Measurements from ENCODE around the gene FAM221B. TPM values are rescaled to one million over a fixed set of nuclear protein-coding genes. Genes with fewer than 3 reads are reported as not detected.

Gene FAM221B
- total RNA-seq, 1 donor from 2014 or later = not detected

DNA sequence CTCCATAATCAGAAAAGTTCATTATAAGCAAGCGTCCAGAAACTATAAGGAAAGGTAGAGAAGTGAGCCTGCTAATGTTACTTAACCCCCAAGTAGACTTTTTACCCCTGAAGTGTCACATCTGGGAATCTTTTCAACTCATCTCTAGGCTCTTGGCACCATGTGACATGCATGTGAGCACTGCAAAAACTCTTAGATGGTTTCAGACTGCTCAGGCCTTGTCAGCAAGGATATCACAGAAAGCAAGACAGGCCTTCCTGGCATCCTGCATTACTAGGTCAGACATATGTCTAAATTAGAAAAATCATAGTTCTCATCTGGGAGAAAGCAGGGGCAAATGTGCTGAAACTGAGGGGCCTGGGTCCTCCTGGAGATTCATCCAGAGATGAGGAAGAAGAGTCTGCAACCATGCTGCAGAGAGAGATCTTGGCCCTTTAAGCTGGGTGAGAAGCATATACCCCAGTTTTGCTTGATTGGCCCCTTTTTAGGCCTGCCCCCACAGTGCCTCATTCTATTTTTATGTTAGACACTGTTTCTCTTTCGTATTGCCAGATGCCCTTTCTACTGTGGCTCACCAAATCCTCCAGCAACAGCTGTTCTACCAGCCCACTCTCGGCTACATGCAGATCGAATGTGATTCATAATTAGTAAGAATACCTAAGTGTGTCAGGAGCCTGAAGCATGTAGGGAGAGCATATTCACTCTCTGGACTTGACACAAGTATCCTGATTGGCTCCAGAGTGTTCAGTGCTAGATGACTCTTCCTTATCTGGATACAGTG lies 19.4 kb upstream of the FAM221B start:
- no peak for DNase-seq (ENCODE audit: low spot score)

DNA sequence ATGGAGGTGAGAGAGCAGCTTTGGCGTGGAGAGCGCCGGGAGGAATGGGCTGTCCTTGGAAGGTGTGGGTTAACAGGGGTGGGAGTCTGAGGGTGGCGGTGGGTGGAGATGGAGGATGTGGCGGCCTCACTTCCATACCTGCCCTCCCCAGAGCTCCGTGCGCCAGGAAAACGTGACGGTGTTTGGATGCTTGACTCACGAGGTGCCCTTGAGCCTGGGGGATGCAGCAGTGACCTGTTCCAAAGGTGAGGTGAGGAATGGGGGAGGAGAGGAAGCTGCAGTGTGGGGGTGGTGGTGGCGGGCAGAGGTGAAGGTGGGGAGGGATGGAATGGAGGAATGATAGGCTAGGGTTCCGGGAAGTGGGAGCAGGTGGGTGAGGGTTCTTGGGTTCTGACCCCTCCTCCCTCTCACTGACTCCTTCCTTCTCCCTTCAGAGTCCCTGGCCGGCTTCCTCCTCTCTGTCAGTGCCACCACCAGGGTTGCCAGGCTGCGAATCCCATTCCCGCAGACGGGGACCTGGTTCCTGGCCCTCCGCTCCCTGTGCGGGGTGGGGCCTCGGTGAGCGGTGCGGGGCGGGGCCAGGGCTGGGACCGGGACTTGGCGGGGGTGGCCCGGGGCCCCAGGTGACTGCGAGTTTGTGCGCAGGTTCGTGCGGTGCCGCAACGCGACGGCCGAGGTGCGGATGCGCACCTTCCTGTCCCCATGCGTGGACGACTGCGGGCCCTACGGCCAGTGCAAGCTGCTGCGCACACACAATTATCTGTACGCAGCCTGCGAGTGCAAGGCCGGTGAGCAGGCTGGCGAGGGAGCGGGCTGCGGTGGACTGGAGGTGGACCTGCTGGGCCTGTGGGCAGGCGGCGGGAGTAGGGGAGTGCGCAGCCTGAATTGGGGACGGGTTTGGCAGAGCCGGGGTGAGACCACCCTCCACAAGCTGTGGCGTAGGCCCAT lies 17.6 kb upstream of the FAM221B start:
- no peak for DNase-seq (ENCODE audit: low spot score)

DNA sequence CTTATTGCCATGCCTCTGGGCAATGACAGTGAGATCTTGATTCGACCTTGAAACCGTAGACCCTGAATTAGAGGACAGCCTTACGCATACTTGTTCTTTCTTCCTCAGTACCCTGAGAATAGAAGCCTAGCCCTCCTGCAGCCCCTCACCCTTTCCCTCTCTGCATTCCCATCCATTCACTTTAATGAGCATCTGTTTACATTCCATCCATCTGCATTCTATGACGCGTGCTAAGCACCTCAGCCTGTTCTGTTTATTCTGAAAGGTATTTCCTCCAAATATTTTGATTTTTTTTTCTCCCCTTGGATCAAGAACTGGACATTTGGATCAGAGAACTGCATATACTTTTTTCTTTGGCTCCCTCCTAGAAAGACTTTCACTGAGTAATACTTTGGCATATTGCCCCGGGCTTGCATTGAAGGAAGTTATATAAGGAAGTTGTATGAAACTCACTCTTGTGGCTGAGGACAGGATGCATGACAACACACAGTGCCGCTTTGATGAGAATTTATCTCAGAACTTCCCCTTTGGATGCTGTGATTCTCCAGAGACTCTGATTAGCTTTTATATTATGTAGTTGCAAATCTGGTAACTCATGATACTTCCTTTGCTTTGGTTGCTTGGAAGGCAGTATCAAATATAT lies 16.2 kb upstream of the FAM221B start:
- no peak for DNase-seq (ENCODE audit: low spot score)

DNA sequence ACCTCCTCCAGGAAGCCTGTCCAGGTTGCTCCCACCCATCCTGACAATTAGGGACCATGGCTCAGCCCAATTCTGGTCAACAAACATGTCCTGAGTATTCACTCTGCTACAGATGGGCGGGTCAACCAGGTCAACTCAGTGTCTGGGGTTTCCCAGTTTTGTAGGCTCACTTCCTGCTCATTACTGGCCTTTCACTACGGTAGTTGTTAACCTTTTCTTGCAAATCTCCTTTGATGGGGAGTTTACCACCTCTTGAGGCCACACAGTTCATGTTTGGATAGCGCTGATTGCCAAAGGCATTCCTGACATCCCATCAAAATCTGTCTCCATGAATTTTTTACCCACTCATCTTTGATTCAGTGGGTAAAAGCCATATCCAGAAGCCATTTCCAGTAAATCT lies 14.3 kb upstream of the FAM221B start:
- no peak for DNase-seq (ENCODE audit: low spot score)

DNA sequence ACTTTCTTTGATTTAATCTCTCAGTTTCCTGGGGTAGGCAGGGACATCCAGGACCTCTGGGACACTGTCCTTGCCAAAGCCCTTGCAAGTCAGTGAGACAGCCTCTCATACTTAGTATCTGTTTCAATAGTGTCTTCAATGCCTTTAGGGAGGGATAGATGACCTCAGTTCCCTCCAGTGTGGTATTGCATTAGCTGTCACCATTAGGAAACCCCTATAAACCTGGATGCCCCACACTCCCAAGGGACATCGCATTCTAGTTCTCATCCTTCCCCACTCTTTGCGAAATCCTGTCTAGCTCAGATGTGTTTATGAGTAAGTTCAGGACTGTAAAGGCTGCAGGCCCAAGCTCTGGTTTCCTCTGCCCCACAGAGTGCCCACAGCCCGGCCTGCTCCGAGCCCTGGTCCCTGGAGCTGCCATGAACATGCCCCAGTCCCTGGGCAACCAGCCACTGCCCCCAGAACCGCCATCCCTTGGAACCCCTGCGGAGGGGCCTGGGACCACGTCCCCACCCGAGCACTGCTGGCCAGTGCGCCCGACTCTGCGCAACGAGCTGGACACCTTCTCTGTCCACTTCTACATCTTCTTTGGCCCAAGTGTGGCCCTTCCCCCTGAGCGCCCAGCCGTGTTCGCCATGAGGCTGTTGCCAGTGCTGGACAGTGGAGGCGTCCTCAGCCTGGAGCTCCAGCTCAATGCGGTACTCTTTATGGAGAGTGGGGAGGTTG lies 13.7 kb upstream of the FAM221B start:
- no peak for DNase-seq (ENCODE audit: low spot score)

DNA sequence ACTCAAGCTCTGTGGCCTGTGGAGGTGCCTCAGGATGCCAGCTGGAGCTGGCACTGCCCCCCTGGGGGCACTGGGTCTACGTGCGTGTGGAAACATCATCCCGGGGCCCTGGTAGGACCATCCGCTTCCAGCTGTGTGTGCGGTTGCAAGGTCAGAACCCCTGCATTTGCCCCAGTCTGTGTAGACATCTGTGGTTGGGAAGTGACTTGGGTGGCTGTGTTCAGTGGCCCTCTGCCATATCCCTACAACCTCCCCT lies 13.0 kb upstream of the FAM221B start:
- DNase-seq (ENCODE audit: low spot score) = no peak

DNA sequence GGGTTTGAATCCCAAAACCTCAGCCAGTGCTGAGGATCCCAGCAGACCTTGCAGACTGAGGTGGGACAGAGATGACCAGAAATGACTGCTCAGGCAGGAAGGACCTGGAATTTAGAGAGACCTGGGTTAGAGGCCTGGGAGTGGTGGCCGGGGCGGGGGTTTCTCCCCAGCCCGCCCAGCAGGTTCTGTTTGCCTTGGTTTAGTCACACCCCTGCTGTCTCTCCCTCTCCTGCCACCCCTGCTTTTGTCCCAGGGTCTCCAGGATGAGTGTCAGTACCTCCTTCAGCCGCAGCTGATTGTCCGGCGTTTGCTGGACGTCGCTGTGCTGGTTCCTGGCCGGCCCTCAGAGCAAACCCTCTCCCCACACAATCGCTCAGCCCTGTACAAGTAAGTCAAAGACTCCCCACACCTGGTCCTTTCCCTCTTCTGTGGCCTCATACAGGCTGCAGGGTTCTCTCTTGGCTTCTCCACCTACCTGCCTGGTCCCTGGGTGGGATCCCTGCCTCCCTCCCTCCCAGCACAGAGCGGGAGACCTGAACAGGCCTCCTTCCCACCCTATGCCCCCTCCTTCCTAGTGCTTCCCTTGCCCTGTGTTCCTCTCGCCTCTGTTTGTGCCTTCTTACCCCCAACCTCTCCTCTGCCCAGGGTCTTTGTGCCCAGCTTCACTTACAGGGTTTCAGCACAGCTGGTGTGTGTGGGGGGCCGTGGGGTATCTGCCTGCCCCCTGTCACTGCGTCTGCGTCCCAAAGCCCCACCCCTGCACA lies 12.5 kb upstream of the FAM221B start:
- DNase-seq (ENCODE audit: low spot score) = no peak

DNA sequence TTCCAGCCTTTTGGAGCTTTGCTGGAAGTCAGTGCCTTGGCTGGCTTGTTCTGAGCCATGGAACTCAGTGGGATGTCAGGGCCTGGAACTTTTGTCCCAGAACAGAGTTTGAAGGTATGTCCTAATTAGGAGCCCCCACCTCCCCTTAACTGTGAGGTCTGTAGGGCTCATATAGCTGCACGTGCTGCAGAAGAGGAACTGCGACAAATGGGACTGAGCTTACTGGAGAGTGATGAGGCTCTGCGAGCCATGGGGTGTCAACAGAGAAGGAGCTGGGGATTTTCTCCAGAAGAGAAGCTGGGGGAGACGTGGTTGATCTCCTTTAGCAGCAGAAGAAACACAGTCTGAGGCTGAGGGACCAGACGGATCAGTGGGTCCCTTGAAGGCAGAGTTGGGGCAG lies 11.4 kb upstream of the FAM221B start:
- no peak for DNase-seq (ENCODE audit: low spot score)

DNA sequence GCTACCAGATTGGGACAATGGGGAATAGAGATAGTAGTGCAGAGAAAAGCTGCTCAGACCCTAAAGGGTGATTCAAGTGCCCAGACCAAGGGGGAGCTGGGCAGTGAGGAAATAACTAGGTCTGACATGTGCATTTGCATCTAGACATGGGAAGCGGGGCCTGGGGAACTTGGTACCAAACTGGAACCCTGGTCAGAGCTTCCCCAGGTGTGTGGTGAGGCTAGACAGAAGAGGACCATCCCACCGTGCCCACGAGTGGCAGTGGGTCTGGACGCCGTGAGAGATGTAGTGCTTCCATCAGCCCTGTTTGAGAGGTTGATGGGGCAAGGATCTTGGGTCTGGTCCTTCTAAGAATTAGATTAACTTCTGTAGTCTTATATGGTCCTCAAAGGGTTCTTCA lies 8.1 kb upstream of the FAM221B start:
- DNase-seq (ENCODE audit: low spot score) = no peak

DNA sequence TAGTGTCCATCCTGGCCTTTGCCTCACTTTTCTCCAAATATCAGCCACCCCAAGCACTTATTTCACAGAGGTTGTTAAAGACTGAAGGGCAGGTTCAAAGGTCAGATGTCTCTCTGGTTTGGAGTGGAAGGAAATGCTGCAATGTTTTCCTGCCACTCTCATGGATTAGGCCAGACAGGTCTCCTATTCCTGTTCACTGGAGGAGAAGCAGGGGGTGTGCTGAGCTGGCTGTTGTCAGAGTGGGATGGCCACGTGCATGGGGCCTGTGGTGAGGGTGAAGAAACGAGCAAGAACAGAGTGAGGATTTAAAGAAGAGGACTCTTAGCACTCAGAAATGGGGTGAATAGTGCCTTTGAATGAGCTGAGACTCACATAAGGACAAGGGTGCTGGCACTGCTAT lies 7.2 kb upstream of the FAM221B start:
- DNase-seq (ENCODE audit: low spot score) = no peak

DNA sequence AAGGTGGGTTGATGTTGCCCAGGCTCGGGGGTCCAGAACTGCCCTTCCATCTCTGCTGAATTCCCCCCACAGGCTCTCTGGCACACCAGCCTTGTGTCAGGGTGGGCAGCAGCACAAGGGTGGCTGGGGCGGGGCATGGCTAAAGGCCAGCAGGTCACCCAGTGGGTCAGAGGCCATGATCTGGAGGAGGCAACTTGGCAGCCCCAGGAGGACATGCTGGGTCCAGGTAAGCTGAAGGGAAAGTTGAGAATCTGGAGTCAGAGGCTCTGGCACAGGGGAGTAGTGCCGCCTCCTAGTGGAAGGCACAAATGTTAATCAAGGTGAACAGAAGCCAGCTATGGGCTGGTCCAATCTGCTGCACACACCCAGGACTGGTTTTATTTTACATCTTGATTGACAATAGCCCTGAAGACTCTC lies 6.7 kb upstream of the FAM221B start:
- DNase-seq (ENCODE audit: low spot score) = no peak

DNA sequence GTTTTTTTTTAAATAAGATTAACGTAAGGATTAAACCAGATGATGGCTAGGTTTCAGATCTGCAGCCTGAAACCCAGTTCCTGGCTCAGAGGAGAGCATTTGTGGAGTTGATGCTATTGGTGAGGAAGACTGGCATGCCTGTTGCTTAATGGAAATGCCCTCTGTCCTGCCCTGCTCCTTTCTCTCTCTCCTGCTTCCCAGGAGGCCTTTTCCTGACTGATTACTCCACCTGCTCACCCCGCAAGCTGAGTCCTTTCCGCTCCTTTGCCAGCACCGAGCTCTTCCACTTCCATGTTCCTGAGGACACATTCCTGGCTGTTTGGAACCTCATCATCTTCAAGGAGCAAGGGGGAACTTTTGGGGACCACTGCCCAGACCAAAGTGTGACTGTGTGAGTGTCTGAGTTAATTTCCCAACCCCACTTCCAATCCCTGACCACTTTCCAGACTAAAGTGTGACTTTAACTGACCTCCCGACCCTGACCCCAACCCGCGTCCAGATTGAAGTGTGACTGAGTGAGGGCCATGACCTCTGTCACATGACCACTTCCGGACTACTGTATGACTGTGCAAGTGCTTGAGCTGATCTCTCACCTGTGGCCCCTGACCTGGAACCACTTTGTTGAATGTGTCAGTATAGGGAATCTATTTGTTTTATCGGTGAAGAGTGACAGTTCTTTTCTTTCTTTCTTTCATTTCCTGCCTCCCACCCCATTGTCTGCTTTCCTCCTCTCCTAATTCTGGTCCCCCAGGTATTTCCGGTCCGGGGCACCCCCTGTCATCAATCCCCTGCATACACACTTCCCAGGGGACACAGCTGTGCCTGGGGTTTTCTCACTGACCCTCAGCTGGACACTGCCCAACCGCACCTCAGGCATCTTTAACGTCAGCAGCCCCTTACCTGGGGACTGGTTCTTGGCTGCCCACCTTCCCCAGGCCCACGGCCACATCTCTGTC lies 6.0 kb upstream of the FAM221B start:
- no peak for DNase-seq (ENCODE audit: low spot score)

DNA sequence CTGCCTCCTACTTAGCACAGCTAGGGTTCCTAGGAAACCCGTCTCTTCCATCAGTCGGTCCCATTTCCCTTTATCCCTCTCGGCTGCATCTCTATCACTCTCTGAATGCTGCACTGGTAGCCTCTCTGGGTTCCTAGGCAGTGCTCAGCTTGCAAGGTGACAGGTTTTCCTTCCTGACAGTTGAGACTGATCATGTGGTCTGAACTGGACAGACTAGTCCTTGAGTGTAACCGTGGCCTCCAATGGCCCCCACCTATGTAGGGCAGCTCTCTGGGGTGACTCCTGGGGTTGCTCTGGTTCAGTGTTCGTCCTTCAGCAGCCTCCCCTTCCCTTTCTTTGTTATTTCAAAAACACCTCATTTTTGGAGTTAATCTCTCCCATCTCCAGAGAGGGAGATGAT lies 4.3 kb upstream of the FAM221B start:
- no peak for DNase-seq (ENCODE audit: low spot score)

DNA sequence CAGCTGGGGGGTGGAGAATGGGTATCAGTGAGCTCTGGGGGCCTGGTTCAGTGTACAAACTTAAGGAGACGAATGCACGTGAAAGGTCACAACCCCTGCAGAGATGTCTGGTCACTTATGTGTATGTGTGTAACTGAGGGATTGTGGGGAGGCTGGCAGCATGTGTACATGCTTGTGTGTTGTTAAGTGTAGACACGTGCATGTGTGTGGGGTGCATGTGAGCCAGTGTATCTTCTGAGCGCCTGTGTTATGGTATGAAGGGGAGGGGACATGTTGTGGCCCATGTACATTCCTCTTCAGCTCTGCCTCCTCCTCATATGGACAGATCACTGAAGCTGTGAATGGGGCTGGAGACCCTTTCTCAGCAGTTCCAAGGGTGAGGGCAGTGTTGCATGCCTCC lies 2.5 kb upstream of the FAM221B start:
- no peak for DNase-seq (ENCODE audit: low spot score)

DNA sequence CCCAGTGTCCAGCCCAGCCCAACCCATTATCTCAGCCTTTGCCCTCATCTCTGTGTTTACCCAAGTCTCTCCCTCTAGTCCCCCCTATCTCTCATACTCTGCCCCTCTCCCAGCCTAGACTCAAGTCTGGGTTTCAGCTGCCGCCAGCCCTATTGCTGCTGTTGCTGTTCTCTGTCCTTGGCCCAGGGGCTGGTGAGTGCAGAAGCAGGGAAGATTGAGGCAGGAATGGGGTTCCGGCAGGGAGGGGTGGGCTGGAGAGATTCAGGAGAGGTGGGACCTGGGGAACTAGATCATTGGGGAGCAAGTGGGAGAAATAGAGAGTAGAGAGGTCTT lies 1.2 kb upstream of the FAM221B start:
- no peak for DNase-seq (ENCODE audit: low spot score)

DNA sequence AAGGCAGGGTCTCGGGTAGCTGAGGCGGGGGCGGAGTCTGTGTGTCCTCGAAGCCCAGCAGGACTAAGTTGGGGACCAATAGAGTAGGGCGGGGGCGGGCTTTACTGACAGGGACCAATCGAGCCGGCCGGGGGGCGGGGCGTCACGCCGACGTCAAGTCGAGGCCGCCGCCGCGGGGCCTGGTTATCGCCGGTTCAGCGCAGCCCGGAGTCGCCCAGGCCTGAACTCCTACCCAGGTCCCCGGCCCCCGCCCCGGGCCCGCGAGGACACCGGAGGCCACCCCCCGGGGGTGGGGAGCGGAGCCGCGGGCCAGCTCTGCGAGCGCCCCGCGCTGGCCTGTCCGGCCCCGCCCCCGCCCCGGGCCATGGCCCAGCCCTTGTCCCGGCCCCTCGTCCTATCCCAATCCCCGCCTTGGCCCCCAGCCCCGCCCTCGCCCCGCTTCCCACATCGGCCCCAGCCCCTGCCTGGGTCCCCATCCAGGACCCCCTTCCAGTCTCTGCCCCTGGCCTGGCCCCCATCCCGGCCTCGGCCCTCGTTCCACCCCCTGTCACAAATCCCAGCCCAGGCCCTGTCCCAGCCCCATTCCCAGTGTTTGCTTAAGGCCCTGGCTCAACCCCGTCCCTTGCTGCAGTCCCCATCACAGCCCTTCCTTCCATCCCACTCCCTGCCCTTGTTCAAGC lies 692 bp upstream of the FAM221B start, which contains the start of gene TMEM8B:
TMEM8B (plus strand) TSS at position 145 of the 680 bp plus-strand sequence; CDS start at position 365, 220 bp downstream.
- peak; percentile 98 for DNase-seq (ENCODE audit: low spot score)

DNA sequence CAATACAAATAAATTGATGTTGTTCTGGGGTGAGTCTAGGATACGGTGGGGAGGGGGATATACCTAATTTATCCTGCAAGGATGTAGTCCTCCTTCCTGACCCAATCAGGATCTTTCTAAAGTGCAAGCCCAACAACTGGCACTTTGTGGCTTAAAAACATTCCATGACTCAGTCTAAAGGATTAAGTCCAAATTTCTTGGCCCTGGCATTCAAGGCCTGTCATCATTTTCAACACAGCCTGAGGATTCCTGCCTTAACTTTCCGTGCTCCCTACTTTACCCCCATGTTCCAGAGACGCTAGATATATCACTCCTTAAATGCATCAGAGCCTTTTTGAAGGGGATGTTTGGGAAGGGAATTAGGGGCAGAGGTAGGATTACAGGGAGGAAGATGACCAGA lies 1.0 kb downstream of the FAM221B start:
- peak; percentile 0 for DNase-seq (ENCODE audit: low spot score)

DNA sequence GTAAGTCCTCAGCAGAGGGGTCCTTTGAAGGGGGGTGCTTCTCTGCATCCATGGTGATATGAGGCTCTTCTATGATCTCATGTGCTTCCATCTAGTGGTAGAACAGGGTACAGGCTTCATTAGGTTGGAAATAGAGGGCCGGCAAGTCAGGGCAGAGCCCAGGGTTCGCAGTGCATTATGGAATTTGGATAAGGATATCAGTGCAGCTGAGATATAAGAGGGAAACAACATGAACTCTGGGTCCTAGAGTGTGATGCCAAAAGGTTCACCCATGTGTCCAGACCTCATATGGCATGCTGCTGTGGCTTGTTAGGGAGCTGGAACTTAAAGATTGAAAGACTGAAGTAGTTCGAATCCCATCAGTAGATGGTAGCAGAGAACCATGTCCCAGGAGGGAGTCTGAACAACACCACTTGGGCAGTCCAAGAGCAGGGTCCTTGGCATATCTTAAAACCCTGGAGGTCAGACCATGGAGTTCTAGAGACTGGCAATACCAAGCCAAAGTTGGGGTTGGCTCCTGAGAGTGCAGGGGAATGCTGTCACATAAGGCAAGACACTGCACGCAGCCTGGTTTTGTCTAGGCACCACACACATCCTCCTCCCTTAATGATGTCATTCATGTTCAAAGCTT lies 2.3 kb downstream of the FAM221B start:
- DNase-seq (ENCODE audit: low spot score) = peak; percentile 37

DNA sequence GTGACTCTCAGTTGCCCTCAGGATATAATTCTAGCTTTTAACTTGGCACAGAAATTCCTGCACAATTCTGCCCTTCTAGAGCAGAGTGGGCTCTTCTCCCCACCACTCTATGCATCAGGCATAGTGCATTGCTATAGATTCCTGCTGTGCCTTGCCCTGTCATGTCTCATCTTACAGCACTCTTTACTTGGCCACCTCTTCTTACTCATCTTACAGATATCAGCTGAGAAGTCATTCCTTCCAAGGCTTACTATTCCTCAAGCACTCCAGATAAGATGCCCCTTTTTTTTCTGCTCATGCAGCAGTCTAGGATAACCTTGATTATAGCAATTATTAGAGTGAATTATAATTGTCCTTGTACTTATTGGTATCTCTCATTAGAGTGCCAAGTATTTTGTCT lies 5.6 kb downstream of the FAM221B start:
- DNase-seq (ENCODE audit: low spot score) = no peak
